ENCODE data around the gene RASSF7.

GRCh38 chr11:540583-541432, 20.0 kb upstream of the RASSF7 start:
- no peak for TF ChIP-seq CTCF (IDR thresholded peaks at IDR 0.05)
- TF ChIP-seq RNF2 (IDR thresholded peaks at IDR 0.05; ENCODE audit: borderline replicate concordance, low read depth), result no peak
- TF ChIP-seq HOXA7 (CRISPR knock-in tag; IDR thresholded peaks at IDR 0.05), result no peak
- no peak for TF ChIP-seq MAX (IDR thresholded peaks at IDR 0.05)
- TF ChIP-seq SMC3 (IDR thresholded peaks at IDR 0.05), result no peak
- TF ChIP-seq MAFK (IDR thresholded peaks at IDR 0.05; ENCODE audit: partially characterized antibody), result no peak
- TF ChIP-seq POLR2A (IDR thresholded peaks at IDR 0.05; ENCODE audit: low read length), result no peak
- no peak for TF ChIP-seq GATA3 (IDR thresholded peaks at IDR 0.05; ENCODE audit: borderline replicate concordance)
- no peak for TF ChIP-seq KDM1A (IDR thresholded peaks at IDR 0.05; ENCODE audit: low read depth)
